Measurements from ENCODE around the gene GDPGP1. TPM values are rescaled to one million over a fixed set of nuclear protein-coding genes. Genes with fewer than 3 reads are reported as not detected.

The GDPGP1 gene
- total and polyA plus RNA-seq, 9 of the 15 experiments (the other 6 are each of a cell fraction or from before 2014, with no cell fraction given) = 0.78 to 6.1 (median 2.8) TPM

DNA sequence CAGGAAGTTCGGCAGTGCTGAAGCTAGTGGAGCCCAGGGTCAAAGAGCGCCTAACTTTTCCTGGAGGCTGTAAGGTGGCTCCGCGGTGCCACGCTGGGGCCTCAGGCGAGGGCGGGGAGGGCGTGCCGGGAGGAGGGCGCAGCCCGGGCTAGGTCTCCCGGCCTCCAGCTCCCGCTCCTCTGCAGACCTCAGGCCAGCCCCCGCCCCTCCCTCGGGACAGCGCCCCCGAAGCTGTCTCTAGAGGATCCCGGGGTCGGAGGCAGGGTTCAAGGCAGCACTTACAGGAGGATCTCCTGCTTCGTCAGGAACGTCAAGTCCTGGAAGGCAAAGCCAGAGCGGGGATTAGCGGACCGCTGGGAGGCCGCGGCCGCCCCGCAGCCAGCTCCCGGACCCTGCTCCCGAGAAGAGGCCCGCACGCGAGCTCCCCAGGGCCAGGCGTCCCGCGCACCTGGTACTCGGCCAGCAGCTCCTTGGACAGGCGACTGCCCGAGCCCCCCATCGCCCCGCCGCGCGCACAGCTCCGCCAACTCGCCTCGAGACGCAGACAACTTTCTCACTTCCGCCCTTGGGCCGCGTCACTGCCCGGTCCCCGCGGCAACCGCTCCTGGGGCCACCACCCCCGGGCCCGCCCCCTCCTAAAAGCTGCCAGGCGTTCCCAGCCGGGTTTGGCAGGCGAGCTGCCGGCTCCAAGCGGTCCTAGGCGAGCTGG lies 468 bp upstream of the GDPGP1 start, which contains the start of gene CIB1 (continued):
- no peak for TF ChIP-seq ZNF445 (CRISPR knock-in tag; IDR thresholded peaks at IDR 0.05; ENCODE audit: low read depth)
- TF ChIP-seq, protein P1, sequence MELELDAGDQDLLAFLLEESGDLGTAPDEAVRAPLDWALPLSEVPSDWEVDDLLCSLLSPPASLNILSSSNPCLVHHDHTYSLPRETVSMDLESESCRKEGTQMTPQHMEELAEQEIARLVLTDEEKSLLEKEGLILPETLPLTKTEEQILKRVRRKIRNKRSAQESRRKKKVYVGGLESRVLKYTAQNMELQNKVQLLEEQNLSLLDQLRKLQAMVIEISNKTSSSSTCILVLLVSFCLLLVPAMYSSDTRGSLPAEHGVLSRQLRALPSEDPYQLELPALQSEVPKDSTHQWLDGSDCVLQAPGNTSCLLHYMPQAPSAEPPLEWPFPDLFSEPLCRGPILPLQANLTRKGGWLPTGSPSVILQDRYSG (tag; conservative IDR thresholded peaks at IDR 0.05; ENCODE audit: low read depth) = no peak
- no peak for TF ChIP-seq ZNF217 (CRISPR knock-in tag; IDR thresholded peaks at IDR 0.05)
- TF ChIP-seq, protein P2, sequence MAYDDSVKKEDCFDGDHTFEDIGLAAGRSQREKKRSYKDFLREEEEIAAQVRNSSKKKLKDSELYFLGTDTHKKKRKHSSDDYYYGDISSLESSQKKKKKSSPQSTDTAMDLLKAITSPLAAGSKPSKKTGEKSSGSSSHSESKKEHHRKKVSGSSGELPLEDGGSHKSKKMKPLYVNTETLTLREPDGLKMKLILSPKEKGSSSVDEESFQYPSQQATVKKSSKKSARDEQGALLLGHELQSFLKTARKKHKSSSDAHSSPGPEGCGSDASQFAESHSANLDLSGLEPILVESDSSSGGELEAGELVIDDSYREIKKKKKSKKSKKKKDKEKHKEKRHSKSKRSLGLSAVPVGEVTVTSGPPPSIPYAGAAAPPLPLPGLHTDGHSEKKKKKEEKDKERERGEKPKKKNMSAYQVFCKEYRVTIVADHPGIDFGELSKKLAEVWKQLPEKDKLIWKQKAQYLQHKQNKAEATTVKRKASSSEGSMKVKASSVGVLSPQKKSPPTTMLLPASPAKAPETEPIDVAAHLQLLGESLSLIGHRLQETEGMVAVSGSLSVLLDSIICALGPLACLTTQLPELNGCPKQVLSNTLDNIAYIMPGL (CRISPR knock-in tag; IDR thresholded peaks at IDR 0.05) = peak; percentile 33; the same call in 1 of the 2 replicates
- TF ChIP-seq ERF (CRISPR knock-in tag; IDR thresholded peaks at IDR 0.05) = peak; percentile 70; the same call in 1 of the 2 replicates
- peak; percentile 52; the same call in 1 of the 2 replicates for TF ChIP-seq MBD2 (IDR thresholded peaks at IDR 0.05; ENCODE audit: borderline replicate concordance, low read depth)
- peak; percentile 41 for TF ChIP-seq PCBP1 (IDR thresholded peaks at IDR 0.05; ENCODE audit: low read depth, low read length, poor library complexity, severe bottlenecking)
- peak; percentile 52; the same call in 1 of the 2 replicates for TF ChIP-seq POLR2AphosphoS5 (IDR thresholded peaks at IDR 0.05; ENCODE audit: control insufficient read depth, insufficient read depth, low read depth, low read length)
- TF ChIP-seq, protein P3, sequence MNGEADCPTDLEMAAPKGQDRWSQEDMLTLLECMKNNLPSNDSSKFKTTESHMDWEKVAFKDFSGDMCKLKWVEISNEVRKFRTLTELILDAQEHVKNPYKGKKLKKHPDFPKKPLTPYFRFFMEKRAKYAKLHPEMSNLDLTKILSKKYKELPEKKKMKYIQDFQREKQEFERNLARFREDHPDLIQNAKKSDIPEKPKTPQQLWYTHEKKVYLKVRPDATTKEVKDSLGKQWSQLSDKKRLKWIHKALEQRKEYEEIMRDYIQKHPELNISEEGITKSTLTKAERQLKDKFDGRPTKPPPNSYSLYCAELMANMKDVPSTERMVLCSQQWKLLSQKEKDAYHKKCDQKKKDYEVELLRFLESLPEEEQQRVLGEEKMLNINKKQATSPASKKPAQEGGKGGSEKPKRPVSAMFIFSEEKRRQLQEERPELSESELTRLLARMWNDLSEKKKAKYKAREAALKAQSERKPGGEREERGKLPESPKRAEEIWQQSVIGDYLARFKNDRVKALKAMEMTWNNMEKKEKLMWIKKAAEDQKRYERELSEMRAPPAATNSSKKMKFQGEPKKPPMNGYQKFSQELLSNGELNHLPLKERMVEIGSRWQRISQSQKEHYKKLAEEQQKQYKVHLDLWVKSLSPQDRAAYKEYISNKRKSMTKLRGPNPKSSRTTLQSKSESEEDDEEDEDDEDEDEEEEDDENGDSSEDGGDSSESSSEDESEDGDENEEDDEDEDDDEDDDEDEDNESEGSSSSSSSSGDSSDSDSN (IDR thresholded peaks at IDR 0.05; ENCODE audit: borderline replicate concordance in 1 of 2, low read depth in 2 of 2, low read length in 2 of 2) = peak in 1 of 2 experiments; percentile 30; a peak in 1 of 4 replicates
- TF ChIP-seq, protein P4, sequence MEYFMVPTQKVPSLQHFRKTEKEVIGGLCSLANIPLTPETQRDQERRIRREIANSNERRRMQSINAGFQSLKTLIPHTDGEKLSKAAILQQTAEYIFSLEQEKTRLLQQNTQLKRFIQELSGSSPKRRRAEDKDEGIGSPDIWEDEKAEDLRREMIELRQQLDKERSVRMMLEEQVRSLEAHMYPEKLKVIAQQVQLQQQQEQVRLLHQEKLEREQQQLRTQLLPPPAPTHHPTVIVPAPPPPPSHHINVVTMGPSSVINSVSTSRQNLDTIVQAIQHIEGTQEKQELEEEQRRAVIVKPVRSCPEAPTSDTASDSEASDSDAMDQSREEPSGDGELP (CRISPR knock-in tag; IDR thresholded peaks at IDR 0.05; ENCODE audit: borderline replicate concordance) = peak; percentile 70
- peak; percentile 80; the same call in 1 of the 2 replicates for TF ChIP-seq ZC3H4 (CRISPR knock-in tag; IDR thresholded peaks at IDR 0.05; ENCODE audit: borderline replicate concordance)
- peak; percentile 56; the same call in 1 of the 2 replicates for TF ChIP-seq EP400 (IDR thresholded peaks at IDR 0.05)
- TF ChIP-seq NR2C1 (IDR thresholded peaks at IDR 0.05) = no peak
- peak; percentile 64; the same call in 1 of the 2 replicates for TF ChIP-seq NR2C1 (tag; IDR thresholded peaks at IDR 0.05)
- TF ChIP-seq, protein P5, sequence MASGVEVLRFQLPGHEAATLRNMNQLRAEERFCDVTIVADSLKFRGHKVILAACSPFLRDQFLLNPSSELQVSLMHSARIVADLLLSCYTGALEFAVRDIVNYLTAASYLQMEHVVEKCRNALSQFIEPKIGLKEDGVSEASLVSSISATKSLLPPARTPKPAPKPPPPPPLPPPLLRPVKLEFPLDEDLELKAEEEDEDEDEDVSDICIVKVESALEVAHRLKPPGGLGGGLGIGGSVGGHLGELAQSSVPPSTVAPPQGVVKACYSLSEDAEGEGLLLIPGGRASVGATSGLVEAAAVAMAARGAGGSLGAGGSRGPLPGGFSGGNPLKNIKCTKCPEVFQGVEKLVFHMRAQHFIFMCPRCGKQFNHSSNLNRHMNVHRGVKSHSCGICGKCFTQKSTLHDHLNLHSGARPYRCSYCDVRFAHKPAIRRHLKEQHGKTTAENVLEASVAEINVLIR (CRISPR knock-in tag; IDR thresholded peaks at IDR 0.05) = peak; percentile 36; the same call in 1 of the 2 replicates
- no peak for TF ChIP-seq ZNF41 (CRISPR knock-in tag; conservative IDR thresholded peaks at IDR 0.05)
- peak; percentile 84 to 93; a peak in 3 of 4 replicates for TF ChIP-seq MAZ (CRISPR knock-in tag; conservative IDR thresholded peaks at IDR 0.05 in 1 of 2, IDR thresholded peaks at IDR 0.05 in 1 of 2)
- peak; percentile 14; the same call in 1 of the 2 replicates for TF ChIP-seq KLF13 (tag; IDR thresholded peaks at IDR 0.05; ENCODE audit: borderline replicate concordance, low read depth)

All from K562 (cell line).